ENCODE measurements around the gene PHC3. TPM values are rescaled to one million over a fixed set of nuclear protein-coding genes. Genes with fewer than 3 reads are reported as not detected.

The PHC3 gene
- total RNA-seq, 1 donor, result 65.6 TPM

GRCh38 chr3:170100944-170101343 lies 80.6 kb downstream of the PHC3 start:
- no peak for TF ChIP-seq CTCF (IDR thresholded peaks at IDR 0.05; ENCODE audit: insufficient read depth, low read length)
- no peak for DNase-seq (ENCODE audit: low read depth)
- no peak overlapping the region for H3K4me3 ChIP-seq (ENCODE audit: low read depth, low read length)

GRCh38 chr3:170098753-170099152 lies 82.8 kb downstream of the PHC3 start:
- no peak for TF ChIP-seq CTCF (IDR thresholded peaks at IDR 0.05; ENCODE audit: insufficient read depth, low read length)
- DNase-seq (ENCODE audit: low read depth), result no peak

GRCh38 chr3:170096342-170096741 lies 85.2 kb downstream of the PHC3 start:
- no peak for DNase-seq (ENCODE audit: low read depth)
- H3K4me3 ChIP-seq (ENCODE audit: low read depth, low read length), result no peak overlapping the region
- no peak for TF ChIP-seq CTCF (IDR thresholded peaks at IDR 0.05; ENCODE audit: insufficient read depth, low read length)

More at GRCh38 chr3:170098753-170099152, 82.8 kb downstream of the PHC3 start:
- H3K4me3 ChIP-seq (ENCODE audit: low read depth, low read length), result no peak overlapping the region

- no peak overlapping the region for H3K4me3 ChIP-seq (ENCODE audit: low read depth, low read length)
- TF ChIP-seq CTCF (IDR thresholded peaks at IDR 0.05; ENCODE audit: insufficient read depth, low read length), result no peak
- DNase-seq (ENCODE audit: low read depth), result no peak
Observed at GRCh38 chr3:170095771-170096170, 85.8 kb downstream of the PHC3 start.

- no peak overlapping the region for H3K4me3 ChIP-seq (ENCODE audit: low read depth, low read length)
- no peak for DNase-seq (ENCODE audit: low read depth)
- TF ChIP-seq CTCF (IDR thresholded peaks at IDR 0.05; ENCODE audit: insufficient read depth, low read length), result no peak
Observed at GRCh38 chr3:170092907-170093306, 88.6 kb downstream of the PHC3 start.

- DNase-seq (ENCODE audit: low read depth), result no peak
- no peak for TF ChIP-seq CTCF (IDR thresholded peaks at IDR 0.05; ENCODE audit: insufficient read depth, low read length)
- no peak overlapping the region for H3K4me3 ChIP-seq (ENCODE audit: low read depth, low read length)
Observed at GRCh38 chr3:170090601-170090981, 90.9 kb downstream of the PHC3 start.

- H3K4me3 ChIP-seq (ENCODE audit: low read depth, low read length), result no peak overlapping the region
- no peak for TF ChIP-seq CTCF (IDR thresholded peaks at IDR 0.05; ENCODE audit: insufficient read depth, low read length)
- DNase-seq (ENCODE audit: low read depth), result no peak
Observed at GRCh38 chr3:170089862-170090600, 91.5 kb downstream of the PHC3 start.
